ENCODE results near the gene COA3.

COA3 gene

DNA sequence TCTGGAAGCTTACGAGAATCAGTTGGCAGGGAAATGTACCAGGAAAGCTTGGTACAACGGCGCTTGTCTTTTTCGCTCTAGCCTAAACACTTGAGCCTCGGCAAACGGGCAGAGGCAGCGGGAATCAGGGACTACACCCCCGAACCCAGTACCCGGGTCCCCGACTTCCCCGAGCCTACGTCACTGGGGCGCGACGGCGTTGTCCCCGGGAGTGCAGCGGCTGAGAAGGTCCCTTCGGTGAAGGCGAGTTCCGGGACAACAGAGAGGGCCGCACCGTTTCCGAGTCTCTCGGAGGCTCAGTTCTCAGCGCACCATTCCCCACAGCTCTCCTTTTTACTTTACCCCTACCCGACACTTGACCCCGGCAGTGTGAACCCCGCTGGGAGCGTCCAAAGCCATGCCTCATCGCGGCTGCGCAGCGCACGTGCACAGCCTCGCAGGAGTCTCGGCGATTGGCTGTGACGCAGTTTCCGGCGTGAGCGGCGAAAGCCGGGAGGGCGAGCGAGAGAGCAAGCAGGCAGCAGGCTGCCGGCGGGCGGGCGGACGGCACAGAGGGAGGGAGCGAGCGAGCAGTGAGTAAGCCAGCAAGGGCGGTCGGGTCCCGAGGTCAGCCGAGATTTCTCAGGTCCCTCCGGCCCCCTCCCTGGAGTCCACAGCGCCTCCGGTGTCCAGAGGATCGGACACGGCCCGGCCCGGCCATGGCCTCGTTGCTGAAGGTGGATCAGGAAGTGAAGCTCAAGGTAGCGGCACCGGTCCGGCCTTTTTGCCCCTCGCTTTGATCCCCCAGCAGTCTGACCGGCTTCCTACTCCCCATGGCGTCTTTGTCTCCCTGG, 34.6 kb upstream of the COA3 start, which contains the start of gene PSME3:
Gene PSME3, plus strand, starts transcription at position 464 of the 833 bp plus-strand sequence. Its CDS starts 235 bp downstream, at position 699.
- TF ChIP-seq, protein P1, sequence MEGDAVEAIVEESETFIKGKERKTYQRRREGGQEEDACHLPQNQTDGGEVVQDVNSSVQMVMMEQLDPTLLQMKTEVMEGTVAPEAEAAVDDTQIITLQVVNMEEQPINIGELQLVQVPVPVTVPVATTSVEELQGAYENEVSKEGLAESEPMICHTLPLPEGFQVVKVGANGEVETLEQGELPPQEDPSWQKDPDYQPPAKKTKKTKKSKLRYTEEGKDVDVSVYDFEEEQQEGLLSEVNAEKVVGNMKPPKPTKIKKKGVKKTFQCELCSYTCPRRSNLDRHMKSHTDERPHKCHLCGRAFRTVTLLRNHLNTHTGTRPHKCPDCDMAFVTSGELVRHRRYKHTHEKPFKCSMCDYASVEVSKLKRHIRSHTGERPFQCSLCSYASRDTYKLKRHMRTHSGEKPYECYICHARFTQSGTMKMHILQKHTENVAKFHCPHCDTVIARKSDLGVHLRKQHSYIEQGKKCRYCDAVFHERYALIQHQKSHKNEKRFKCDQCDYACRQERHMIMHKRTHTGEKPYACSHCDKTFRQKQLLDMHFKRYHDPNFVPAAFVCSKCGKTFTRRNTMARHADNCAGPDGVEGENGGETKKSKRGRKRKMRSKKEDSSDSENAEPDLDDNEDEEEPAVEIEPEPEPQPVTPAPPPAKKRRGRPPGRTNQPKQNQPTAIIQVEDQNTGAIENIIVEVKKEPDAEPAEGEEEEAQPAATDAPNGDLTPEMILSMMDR (IDR thresholded peaks at IDR 0.05; ENCODE audit: low read depth, low read length): no peak
- peak within 1 kb of the TSS; percentile 93 to 95 for H3K4me3 ChIP-seq (replicated peaks in 1 of 2; ENCODE audit: low read depth in 2 of 2, low read length in 2 of 2)
- peak; percentile 84 to 91 for DNase-seq (ENCODE audit: low read depth in 2 of 2)

DNA sequence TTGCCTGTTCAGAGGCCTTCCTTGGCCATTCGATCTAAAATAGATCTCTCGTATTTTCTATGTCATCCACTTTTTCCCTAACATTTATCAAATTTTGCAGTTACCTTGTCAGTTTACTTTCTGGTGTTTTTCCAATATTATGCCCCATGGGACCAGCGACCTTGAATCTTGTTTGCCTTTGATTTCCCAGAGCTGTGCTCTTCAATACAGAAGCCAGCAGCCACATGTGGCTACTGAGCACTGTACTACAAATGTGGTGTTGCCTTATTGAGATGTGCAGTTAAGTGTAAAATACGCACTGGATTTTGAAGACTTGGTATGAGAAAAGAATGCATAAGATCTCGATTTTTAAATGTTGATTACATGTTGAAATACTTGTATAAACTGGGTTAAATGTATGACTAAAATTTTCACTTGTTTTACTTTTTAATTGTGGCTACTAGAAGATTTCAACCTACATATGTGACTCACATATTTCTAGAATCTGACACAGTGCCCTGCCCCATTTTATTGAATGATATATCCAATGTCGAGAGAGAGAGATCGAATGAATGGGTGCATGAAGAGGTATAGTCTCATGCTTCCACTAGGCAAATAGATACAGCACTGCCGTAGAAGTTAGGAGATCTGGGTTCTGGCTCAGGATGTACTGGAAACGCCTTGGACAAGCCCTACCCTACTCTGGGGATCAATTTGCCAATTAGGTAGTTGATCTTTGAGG, 33.9 kb upstream of the COA3 start:
- H3K4me3 ChIP-seq (replicated peaks in 1 of 2; ENCODE audit: low read depth in 2 of 2, low read length in 2 of 2): peak overlapping the region; percentile 93 to 95
- TF ChIP-seq, protein P1 (IDR thresholded peaks at IDR 0.05; ENCODE audit: low read depth, low read length): no peak
- no peak for DNase-seq (ENCODE audit: low read depth in 2 of 2)

DNA sequence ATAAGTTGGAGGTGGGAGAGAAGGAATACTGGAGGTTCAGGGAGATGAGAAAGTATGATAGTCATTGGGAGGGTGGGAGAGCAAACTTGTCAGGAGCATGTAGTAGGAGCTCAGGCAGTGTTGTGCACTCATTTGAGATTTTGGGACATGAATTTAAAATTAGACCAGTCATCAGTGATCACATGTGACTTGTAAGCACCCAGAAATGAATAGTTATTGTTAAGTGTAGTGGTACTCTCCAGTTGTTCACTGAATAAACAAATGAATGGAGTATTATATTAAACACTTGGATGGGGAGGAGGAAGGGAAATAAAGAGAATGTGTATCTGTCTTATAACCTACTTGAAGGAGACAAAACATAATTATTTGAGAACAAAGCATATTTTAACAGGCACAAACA, 32.5 kb upstream of the COA3 start:
- H3K4me3 ChIP-seq (replicated peaks in 1 of 2; ENCODE audit: low read depth in 2 of 2, low read length in 2 of 2): no peak overlapping the region
- DNase-seq (ENCODE audit: low read depth in 2 of 2): no peak
- TF ChIP-seq, protein P1 (IDR thresholded peaks at IDR 0.05; ENCODE audit: low read depth, low read length): no peak

DNA sequence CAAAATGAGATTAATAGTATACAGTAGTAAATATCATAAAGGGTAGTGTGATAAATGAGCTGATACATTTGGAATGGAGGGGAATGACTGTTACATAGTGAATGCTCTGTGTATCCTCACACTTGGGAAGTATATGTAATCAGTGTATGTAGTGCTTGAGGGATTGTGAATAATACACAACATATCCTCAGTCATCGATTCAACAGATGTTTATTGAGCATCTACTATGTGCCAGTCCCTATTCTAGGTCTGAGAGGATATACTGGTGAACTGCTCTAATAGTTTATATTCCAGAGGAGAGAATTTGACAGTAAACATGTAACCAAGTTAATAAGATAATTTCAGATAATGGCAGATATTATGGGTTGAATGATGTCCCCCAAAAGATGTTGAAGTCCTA, 29.0 kb upstream of the COA3 start:
- H3K4me3 ChIP-seq (replicated peaks in 1 of 2; ENCODE audit: low read depth in 2 of 2, low read length in 2 of 2): no peak overlapping the region
- TF ChIP-seq, protein P1 (IDR thresholded peaks at IDR 0.05; ENCODE audit: low read depth, low read length): no peak
- no peak for DNase-seq (ENCODE audit: low read depth in 2 of 2)

DNA sequence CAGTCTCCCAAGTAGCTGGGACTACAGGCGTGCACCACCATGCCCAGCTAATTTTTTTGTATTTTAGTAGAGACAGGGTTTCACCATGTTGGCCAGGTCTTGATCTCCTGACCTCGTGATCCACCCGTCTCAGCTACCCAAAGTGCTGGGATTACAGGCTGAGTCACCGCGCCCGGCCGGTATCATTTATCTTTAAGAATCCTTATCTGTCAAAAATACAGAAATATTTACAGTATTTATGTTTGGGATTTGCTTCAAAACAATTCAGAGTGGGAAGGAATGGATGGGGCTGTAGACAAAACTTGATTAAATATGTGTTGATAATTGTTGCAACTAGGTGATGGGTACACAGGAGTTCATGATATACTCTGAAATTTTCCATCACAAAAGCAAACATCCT, 22.7 kb upstream of the COA3 start:
- H3K4me3 ChIP-seq (replicated peaks in 1 of 2; ENCODE audit: low read depth in 2 of 2, low read length in 2 of 2): no peak overlapping the region
- no peak for DNase-seq (ENCODE audit: low read depth in 2 of 2)
- TF ChIP-seq, protein P1 (IDR thresholded peaks at IDR 0.05; ENCODE audit: low read depth, low read length): no peak

DNA sequence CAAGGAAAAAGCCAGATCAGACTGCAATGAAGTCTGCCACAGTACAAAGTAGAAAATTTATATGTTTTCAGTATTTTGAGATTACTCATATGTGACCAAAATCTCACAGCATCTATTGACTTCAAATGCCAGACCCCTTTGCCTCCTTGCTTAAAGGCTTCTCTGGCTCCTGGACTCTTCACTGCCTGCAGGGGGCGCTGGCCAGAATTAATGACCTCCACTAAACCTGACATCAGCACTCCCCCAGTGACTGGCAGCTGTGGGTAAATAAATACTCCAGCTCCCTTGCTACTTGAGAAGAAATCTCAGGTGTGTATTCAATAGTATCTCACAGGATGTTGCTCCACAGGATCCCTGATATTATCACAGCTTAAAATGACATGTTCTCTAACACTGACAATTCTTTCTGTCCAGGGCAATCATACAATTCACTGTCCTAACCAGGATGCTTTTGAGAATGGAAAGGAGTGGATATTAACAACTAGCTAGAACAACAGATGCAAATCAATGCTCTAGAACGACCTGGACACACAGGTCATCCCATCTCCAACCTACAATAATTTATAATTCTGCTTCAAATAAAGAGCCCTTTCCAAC, 21.5 kb upstream of the COA3 start:
- peak; percentile 71 to 77 for DNase-seq (ENCODE audit: low read depth in 2 of 2)
- TF ChIP-seq, protein P1 (IDR thresholded peaks at IDR 0.05; ENCODE audit: low read depth, low read length): peak; percentile 84
- no peak overlapping the region for H3K4me3 ChIP-seq (replicated peaks in 1 of 2; ENCODE audit: low read depth in 2 of 2, low read length in 2 of 2)
